Fibroblast of skin of left quadriceps (primary cell): ENCODE data around the gene WHRN.

Experiments
- DNase-seq, 2 experiments: peaks; one replicate each; pipeline ENCODE4 v3.0.0-alpha.2; 2013; ENCODE audit warnings: low read depth in 2 of 2

WHRN gene

GRCh38 chr9:114382699-114383520 lies 122.4 kb downstream of the WHRN start:
- no peak for DNase-seq

GRCh38 chr9:114378883-114379282 lies 126.4 kb downstream of the WHRN start:
- DNase-seq: no peak

GRCh38 chr9:114378016-114378415 lies 127.3 kb downstream of the WHRN start:
- no peak for DNase-seq

- no peak for DNase-seq
These were observed 128.5 kb downstream of the WHRN start for GRCh38 chr9:114376586-114377445.

- DNase-seq: no peak
These were observed 129.7 kb downstream of the WHRN start for GRCh38 chr9:114375386-114376175.

GRCh38 chr9:114374936-114375335 lies 130.3 kb downstream of the WHRN start:
- no peak for DNase-seq

- no peak for DNase-seq
These were observed 131.1 kb downstream of the WHRN start for GRCh38 chr9:114373960-114374730.

- DNase-seq: no peak
These were observed 132.3 kb downstream of the WHRN start for GRCh38 chr9:114372921-114373448.

- DNase-seq: no peak
These were observed 133.0 kb downstream of the WHRN start for GRCh38 chr9:114371973-114372917.

GRCh38 chr9:114371343-114371944 lies 133.8 kb downstream of the WHRN start:
- no peak for DNase-seq

- no peak for DNase-seq
These were observed 134.3 kb downstream of the WHRN start for GRCh38 chr9:114370968-114371320.

- no peak for DNase-seq
These were observed 134.9 kb downstream of the WHRN start for GRCh38 chr9:114370251-114370967.

- no peak for DNase-seq
These were observed 135.8 kb downstream of the WHRN start for GRCh38 chr9:114369216-114370130.

GRCh38 chr9:114367772-114368569 lies 137.3 kb downstream of the WHRN start:
- no peak for DNase-seq

GRCh38 chr9:114367366-114367765 lies 137.9 kb downstream of the WHRN start:
- DNase-seq: no peak

GRCh38 chr9:114366334-114367128 lies 138.7 kb downstream of the WHRN start:
- peak; percentile 89 for DNase-seq
